ENCODE data around the gene CEACAM16. TPM values are rescaled to one million over a fixed set of nuclear protein-coding genes. Genes with fewer than 3 reads are reported as not detected.

The CEACAM16 gene
- polyA plus RNA-seq, 1 donor (not counting 4 experiments of a cell fraction or from before 2014, with no cell fraction given) = not detected

GRCh38 chr19:44714597-44715169 is 15.7 kb downstream of the CEACAM16 start:
- no peaks in the 10 kb centered on the region for H3K79me2 ChIP-seq (ENCODE audit: control insufficient read depth, insufficient read depth, low read length)
- H3K9ac ChIP-seq (ENCODE audit: control insufficient read depth, extremely low read depth, insufficient read depth, low read length) = no peak overlapping the region
- no peak overlapping the region for H3K27ac ChIP-seq (ENCODE audit: control insufficient read depth, insufficient read depth, low read length)
- no peaks in the 10 kb centered on the region for H3K9me1 ChIP-seq (ENCODE audit: control insufficient read depth, extremely low read depth, insufficient read depth, low read length)
- no peaks in the 10 kb centered on the region for H4K20me1 ChIP-seq (ENCODE audit: control insufficient read depth, extremely low read depth, insufficient read depth, low read length)
- DNase-seq (ENCODE audit: low read depth, low spot score) = no peak
- H2AFZ ChIP-seq (ENCODE audit: control insufficient read depth, low read length) = no peak overlapping the region
- no peak overlapping the region for H3K4me2 ChIP-seq (ENCODE audit: control insufficient read depth, extremely low read depth, insufficient read depth, low read depth, low read length)
- TF ChIP-seq EZH2 (IDR thresholded peaks at IDR 0.05; ENCODE audit: low read length) = no peak
- TF ChIP-seq, protein P1, sequence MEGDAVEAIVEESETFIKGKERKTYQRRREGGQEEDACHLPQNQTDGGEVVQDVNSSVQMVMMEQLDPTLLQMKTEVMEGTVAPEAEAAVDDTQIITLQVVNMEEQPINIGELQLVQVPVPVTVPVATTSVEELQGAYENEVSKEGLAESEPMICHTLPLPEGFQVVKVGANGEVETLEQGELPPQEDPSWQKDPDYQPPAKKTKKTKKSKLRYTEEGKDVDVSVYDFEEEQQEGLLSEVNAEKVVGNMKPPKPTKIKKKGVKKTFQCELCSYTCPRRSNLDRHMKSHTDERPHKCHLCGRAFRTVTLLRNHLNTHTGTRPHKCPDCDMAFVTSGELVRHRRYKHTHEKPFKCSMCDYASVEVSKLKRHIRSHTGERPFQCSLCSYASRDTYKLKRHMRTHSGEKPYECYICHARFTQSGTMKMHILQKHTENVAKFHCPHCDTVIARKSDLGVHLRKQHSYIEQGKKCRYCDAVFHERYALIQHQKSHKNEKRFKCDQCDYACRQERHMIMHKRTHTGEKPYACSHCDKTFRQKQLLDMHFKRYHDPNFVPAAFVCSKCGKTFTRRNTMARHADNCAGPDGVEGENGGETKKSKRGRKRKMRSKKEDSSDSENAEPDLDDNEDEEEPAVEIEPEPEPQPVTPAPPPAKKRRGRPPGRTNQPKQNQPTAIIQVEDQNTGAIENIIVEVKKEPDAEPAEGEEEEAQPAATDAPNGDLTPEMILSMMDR (optimal IDR thresholded peaks at IDR 0.05 in 1 of 3, IDR thresholded peaks at IDR 0.05 in 1 of 3, conservative IDR thresholded peaks at IDR 0.05 in 1 of 3; ENCODE audit: extremely low read depth in 1 of 3, insufficient read depth in 2 of 3, low read length in 3 of 3) = no peak
- no peaks in the 10 kb centered on the region for H3K36me3 ChIP-seq (ENCODE audit: control insufficient read depth in 2 of 2, extremely low read depth in 1 of 2, insufficient read depth in 2 of 2, low read length in 2 of 2)
- H3K27me3 ChIP-seq (ENCODE audit: control insufficient read depth, extremely low read depth, insufficient read depth, low read length) = no peaks in the 10 kb centered on the region
- no peak overlapping the region for H3K4me3 ChIP-seq (ENCODE audit: control insufficient read depth in 2 of 3, extremely low read depth in 1 of 3, insufficient read depth in 2 of 3, low read depth in 1 of 3, low read length in 3 of 3)
- no peak for FAIRE-seq
- dilution Hi-C loops (cut with MboI; ENCODE audit: extremely low pct_ligation_motif_present, low sequenced_read_pairs) = no loop called here
- H3K9me3 ChIP-seq (ENCODE audit: control insufficient read depth, low read depth, low read length) = peaks cover 6% of the 10 kb centered on the region
- H3K4me1 ChIP-seq (ENCODE audit: control insufficient read depth, extremely low read depth, insufficient read depth, low read length) = peaks cover 7% of the 10 kb centered on the region

DNA sequence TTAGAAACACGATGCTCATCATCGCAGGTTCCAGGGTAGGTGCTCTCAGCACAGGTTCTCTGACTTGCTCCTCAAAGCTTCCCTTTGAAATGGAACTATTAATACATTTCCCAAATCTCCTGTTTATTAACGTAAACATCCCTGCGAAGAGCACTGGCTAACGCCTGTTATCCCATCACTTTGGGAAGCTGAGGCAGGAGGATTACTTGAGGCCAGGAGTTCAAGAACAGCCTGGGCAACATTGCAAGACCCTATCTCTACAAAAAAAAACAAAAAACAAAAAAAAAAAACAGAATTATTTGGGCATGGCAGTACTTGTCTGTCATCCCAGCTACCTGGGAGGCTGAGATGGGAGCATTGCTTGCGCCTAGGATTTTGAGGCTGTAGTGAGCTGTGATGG is 18.7 kb downstream of the CEACAM16 start:
- dilution Hi-C loops (cut with MboI; ENCODE audit: extremely low pct_ligation_motif_present, low sequenced_read_pairs) = no loop called here
- Histone ChIP-seq H3K4me1 (ENCODE audit: control insufficient read depth, extremely low read depth, insufficient read depth, low read length) (peaks cover 7% of the 10 kb centered on the region), H3K36me3 (ENCODE audit: control insufficient read depth in 2 of 2, extremely low read depth in 1 of 2, insufficient read depth in 2 of 2, low read length in 2 of 2) (no peaks in the 10 kb centered on the region)

More for the DNA sequence above, 18.7 kb downstream of the CEACAM16 start:
- Histone ChIP-seq H3K4me2 (ENCODE audit: control insufficient read depth, extremely low read depth, insufficient read depth, low read depth, low read length) (no peak overlapping the region), H3K27me3 (ENCODE audit: control insufficient read depth, extremely low read depth, insufficient read depth, low read length) (no peaks in the 10 kb centered on the region), H3K9me1 (ENCODE audit: control insufficient read depth, extremely low read depth, insufficient read depth, low read length) (no peaks in the 10 kb centered on the region), H3K4me3 (ENCODE audit: control insufficient read depth in 2 of 3, extremely low read depth in 1 of 3, insufficient read depth in 2 of 3, low read depth in 1 of 3, low read length in 3 of 3) (no peak overlapping the region), H2AFZ (ENCODE audit: control insufficient read depth, low read length) (no peak overlapping the region), H3K79me2 (ENCODE audit: control insufficient read depth, insufficient read depth, low read length) (no peaks in the 10 kb centered on the region), H3K27ac (ENCODE audit: control insufficient read depth, insufficient read depth, low read length) (no peak overlapping the region), H3K9ac (ENCODE audit: control insufficient read depth, extremely low read depth, insufficient read depth, low read length) (no peak overlapping the region), H3K9me3 (ENCODE audit: control insufficient read depth, low read depth, low read length) (peaks cover 6% of the 10 kb centered on the region), H4K20me1 (ENCODE audit: control insufficient read depth, extremely low read depth, insufficient read depth, low read length) (no peaks in the 10 kb centered on the region)
- DNase-seq (ENCODE audit: low read depth, low spot score) = no peak
- no peak for FAIRE-seq
- TF ChIP-seq EZH2 (IDR thresholded peaks at IDR 0.05; ENCODE audit: low read length) = no peak
- TF ChIP-seq, protein P1 (optimal IDR thresholded peaks at IDR 0.05 in 1 of 3, IDR thresholded peaks at IDR 0.05 in 1 of 3, conservative IDR thresholded peaks at IDR 0.05 in 1 of 3; ENCODE audit: extremely low read depth in 1 of 3, insufficient read depth in 2 of 3, low read length in 3 of 3) = no peak
